ENCODE data around the gene DCBLD2. TPM values are rescaled to one million over a fixed set of nuclear protein-coding genes. Genes with fewer than 3 reads are reported as not detected.

The DCBLD2 gene
- total RNA-seq, 2 donors from 2014 or later: 33.8 to 37.4 TPM

DNA sequence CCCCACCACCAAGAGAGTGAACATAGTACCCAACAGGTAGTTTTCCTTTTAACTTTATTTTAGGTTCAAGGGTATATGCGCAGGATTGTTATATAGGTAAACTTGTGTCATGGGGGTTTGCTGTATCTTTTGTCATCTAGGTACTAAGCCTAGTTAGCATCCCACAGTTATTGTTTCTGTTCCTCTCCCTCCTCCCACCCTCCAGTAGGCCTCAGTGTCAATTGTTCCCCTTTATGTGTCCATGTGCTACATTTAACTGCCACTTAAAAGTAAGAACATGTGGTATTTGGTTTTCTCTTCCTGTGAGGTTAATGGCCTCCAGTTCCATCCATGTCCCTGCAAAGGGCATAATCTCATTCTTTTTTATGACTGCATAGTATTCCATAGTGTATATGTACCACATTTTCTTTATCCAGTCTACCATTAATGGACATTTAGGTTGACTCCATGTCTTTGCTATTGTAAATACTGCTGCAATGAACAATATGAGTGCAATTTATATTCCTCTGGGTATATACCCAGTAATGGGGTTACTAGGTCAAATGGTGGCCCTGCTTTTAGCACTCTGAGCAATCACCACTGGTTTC is 72.2 kb downstream of the DCBLD2 start:
- TF ChIP-seq, protein P1, sequence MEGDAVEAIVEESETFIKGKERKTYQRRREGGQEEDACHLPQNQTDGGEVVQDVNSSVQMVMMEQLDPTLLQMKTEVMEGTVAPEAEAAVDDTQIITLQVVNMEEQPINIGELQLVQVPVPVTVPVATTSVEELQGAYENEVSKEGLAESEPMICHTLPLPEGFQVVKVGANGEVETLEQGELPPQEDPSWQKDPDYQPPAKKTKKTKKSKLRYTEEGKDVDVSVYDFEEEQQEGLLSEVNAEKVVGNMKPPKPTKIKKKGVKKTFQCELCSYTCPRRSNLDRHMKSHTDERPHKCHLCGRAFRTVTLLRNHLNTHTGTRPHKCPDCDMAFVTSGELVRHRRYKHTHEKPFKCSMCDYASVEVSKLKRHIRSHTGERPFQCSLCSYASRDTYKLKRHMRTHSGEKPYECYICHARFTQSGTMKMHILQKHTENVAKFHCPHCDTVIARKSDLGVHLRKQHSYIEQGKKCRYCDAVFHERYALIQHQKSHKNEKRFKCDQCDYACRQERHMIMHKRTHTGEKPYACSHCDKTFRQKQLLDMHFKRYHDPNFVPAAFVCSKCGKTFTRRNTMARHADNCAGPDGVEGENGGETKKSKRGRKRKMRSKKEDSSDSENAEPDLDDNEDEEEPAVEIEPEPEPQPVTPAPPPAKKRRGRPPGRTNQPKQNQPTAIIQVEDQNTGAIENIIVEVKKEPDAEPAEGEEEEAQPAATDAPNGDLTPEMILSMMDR (IDR thresholded peaks at IDR 0.05): no peak
- H3K9me3 ChIP-seq: no peaks in the 10 kb centered on the region
- no peak overlapping the region for H3K4me3 ChIP-seq
- peaks cover 5 to 19% of the 10 kb centered on the region in 2 donors for H3K4me1 ChIP-seq (ENCODE audit: control insufficient read depth in 1 of 2, low read depth in 2 of 2)
- ATAC-seq (ENCODE audit: insufficient number of reproducible peaks, low FRiP score, low read depth) (no peak), DNase-seq (ENCODE audit: low spot score) (no peak)
- no peaks in the 10 kb centered on the region for H3K36me3 ChIP-seq
- H3K27ac ChIP-seq: no peak overlapping the region
- no peaks in the 10 kb centered on the region for H3K27me3 ChIP-seq (replicated peaks; ENCODE audit: insufficient read depth)

DNA sequence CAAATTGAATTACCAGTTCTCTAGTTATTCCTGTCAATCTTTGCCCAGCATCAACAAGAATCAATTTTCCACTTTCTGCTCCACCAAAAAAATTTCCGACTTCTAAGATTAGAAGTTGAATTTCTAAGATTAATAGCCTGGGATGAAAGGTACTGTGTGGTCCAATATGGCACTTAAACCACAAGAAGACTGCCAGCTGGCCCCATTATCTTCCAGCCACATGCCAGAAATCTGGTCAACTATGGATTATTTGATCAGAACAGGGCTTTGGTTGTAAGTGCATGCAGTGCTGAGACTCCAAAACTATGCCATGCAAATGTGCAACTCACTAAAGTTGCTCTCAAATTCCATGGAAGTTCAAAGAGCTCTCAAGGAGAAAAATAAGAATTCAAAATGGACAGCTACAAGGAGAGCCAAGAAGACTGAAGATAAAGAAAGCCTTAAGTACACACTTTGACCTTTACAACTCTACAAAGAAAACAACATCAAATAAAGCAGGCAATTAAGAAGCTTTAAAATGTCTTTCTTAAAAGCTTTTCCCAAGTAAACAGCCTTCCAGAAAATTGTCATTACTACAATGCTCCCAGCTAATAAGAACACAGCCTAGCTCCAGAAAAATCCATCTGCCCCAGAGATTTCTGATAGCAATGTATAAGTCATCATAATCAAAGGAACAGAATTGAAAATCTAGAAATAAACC is 74.1 kb downstream of the DCBLD2 start:
- TF ChIP-seq, protein P1 (IDR thresholded peaks at IDR 0.05): no peak
- no peak overlapping the region for H3K4me3 ChIP-seq
- no peaks in the 10 kb centered on the region for H3K27me3 ChIP-seq (replicated peaks; ENCODE audit: insufficient read depth)
- ATAC-seq (ENCODE audit: insufficient number of reproducible peaks, low FRiP score, low read depth) (no peak), DNase-seq (ENCODE audit: low spot score) (no peak)
- no peaks in the 10 kb centered on the region for H3K36me3 ChIP-seq
- no peak overlapping the region for H3K27ac ChIP-seq
- no peaks in the 10 kb centered on the region for H3K9me3 ChIP-seq
- H3K4me1 ChIP-seq (ENCODE audit: control insufficient read depth in 1 of 2, low read depth in 2 of 2): peaks cover 5 to 19% of the 10 kb centered on the region in 2 donors

DNA sequence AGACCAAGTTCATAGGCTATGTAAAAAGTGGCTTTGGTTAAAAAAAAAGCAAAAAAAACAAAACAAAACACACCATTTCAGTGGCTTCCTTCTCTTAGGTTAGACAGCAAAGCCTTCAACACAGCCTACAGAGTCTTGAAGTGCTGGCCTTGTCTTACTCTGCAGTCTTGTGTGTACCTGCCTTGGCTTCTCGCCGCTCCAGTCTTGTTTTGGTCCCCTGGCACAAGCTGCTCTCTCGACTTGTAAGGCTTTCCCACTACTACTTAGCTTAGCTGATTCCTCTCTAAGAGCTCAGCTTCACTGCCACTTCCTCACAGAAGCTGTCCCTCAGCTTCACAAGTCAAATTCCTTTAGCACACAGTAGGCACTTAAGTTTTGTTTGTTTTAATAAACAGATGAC is 75.4 kb downstream of the DCBLD2 start:
- Histone ChIP-seq H3K9me3 (no peaks in the 10 kb centered on the region), H3K4me1 (ENCODE audit: control insufficient read depth in 1 of 2, low read depth in 2 of 2) (peaks cover 5 to 19% of the 10 kb centered on the region in 2 donors), H3K4me3 (no peak overlapping the region), H3K36me3 (no peaks in the 10 kb centered on the region), H3K27me3 (replicated peaks; ENCODE audit: insufficient read depth) (no peaks in the 10 kb centered on the region), H3K27ac (no peak overlapping the region)
- TF ChIP-seq, protein P1 (IDR thresholded peaks at IDR 0.05): no peak
- ATAC-seq (ENCODE audit: insufficient number of reproducible peaks, low FRiP score, low read depth) (no peak), DNase-seq (ENCODE audit: low spot score) (no peak)

DNA sequence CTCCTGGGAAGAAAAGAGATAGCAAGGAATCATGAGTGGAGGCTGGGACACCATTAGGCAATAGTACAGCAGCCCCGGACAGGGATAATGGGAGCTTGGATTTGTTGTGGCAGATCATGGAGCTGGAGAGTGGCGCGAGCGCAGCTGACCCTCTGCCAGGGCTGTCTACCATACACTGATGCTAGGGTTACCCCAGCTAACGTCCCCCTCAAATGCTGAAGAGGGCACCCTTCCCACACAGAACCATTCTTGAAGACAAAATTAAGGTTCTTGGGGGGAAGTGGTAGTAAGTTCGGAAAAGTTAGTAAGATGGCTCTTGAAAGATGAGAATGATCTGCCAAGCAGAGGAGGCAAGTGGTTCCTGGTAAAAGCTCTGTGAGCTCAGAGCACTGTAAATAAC is 77.2 kb downstream of the DCBLD2 start:
- no peaks in the 10 kb centered on the region for H3K9me3 ChIP-seq
- DNase-seq (ENCODE audit: low spot score) (no peak), ATAC-seq (ENCODE audit: insufficient number of reproducible peaks, low FRiP score, low read depth) (peak; percentile 41)
- no peaks in the 10 kb centered on the region for H3K27me3 ChIP-seq (replicated peaks; ENCODE audit: insufficient read depth)
- no peak overlapping the region for H3K27ac ChIP-seq
- peaks cover 5 to 19% of the 10 kb centered on the region in 2 donors for H3K4me1 ChIP-seq (ENCODE audit: control insufficient read depth in 1 of 2, low read depth in 2 of 2)
- no peak overlapping the region for H3K4me3 ChIP-seq
- no peaks in the 10 kb centered on the region for H3K36me3 ChIP-seq
- TF ChIP-seq, protein P1 (IDR thresholded peaks at IDR 0.05): no peak

DNA sequence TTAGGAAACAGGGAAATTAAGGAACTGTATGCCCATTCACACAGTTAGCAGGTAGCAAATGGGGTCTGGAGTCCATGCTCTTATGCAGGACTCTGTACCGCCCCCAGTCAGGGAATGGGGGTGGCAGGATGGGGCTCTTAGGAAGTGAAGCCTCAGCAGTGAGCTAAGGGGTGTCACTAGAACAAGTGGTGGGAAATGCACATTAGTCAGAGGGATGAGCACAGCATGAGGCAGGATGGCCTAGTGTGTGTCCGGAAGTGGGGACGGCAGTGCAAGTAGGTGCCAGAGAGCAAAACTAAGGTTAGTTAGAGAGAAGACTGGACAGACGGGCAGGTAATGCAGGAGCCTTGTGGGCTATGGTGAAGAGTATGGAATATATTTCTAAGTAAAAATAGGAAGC is 77.7 kb downstream of the DCBLD2 start:
- TF ChIP-seq, protein P1 (IDR thresholded peaks at IDR 0.05): no peak
- Histone ChIP-seq H3K4me1 (ENCODE audit: control insufficient read depth in 1 of 2, low read depth in 2 of 2) (peaks cover 5 to 19% of the 10 kb centered on the region in 2 donors), H3K4me3 (no peak overlapping the region), H3K9me3 (no peaks in the 10 kb centered on the region), H3K27ac (no peak overlapping the region), H3K27me3 (replicated peaks; ENCODE audit: insufficient read depth) (no peaks in the 10 kb centered on the region), H3K36me3 (no peaks in the 10 kb centered on the region)
- no peak for ATAC-seq (ENCODE audit: insufficient number of reproducible peaks, low FRiP score, low read depth)
- no peak for DNase-seq (ENCODE audit: low spot score)
